ENCODE data around the gene LMO1.

GRCh38 chr11:8263769-8264410 lies at the start of gene LMO1:
- TF ChIP-seq TAF1 (IDR thresholded peaks at IDR 0.05; ENCODE audit: borderline replicate concordance, insufficient read depth, low read length) (no peak), SIN3A (IDR thresholded peaks at IDR 0.05; ENCODE audit: borderline replicate concordance, insufficient read depth, low read length) (no peak), REST (IDR thresholded peaks at IDR 0.05; ENCODE audit: insufficient read depth in 1 of 2, low read depth in 2 of 2, low read length in 2 of 2) (no peak)
